Measurements from ENCODE around the gene FBXO36. TPM values are rescaled to one million over a fixed set of nuclear protein-coding genes. Genes with fewer than 3 reads are reported as not detected.

FBXO36 gene
- total and polyA plus RNA-seq, 2 of the 8 experiments (the other 6 are each of a cell fraction or from before 2014, with no cell fraction given), result 3.4 TPM

DNA sequence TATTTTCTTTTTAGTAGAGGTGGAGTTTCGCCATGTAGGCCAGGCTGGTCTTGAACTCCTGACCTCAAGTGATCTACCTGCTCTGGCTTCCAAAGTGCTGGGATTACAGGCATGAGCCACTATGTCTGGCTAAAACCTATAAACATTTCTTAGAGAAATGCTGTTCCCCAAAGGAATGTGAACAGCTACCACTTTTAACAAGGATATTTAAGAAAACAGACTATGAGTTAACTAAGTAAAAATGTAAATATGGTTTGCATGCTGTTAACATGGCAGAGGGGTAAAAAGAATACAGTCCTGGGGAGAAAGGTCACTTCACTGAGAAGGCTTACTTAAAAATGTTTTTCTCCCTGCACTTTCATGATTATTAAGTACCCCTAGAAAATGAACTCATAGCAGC, 89.3 kb downstream of the FBXO36 start:
- no peaks in the 10 kb centered on the region for H3K79me2 ChIP-seq (ENCODE audit: control insufficient read depth in 1 of 2, insufficient read depth in 2 of 2, low read length in 2 of 2)
- H3K27ac ChIP-seq (ENCODE audit: low read depth, low read length), result no peak overlapping the region
- no peak overlapping the region for H4K91ac ChIP-seq (replicated peaks; ENCODE audit: insufficient read length, low read length)
- no peak overlapping the region for H2BK5ac ChIP-seq (ENCODE audit: low read depth, low read length)
- no peaks in the 10 kb centered on the region for H4K20me1 ChIP-seq (replicated peaks in 1 of 2; ENCODE audit: control insufficient read depth in 1 of 2, insufficient read depth in 2 of 2, low read length in 2 of 2)
- H3K9ac ChIP-seq (replicated peaks in 1 of 4; ENCODE audit: extremely low read depth in 1 of 4, low read depth in 3 of 4, low read length in 3 of 4), result no peak overlapping the region
- no peak overlapping the region for H2BK12ac ChIP-seq (ENCODE audit: low read depth, low read length)
- no peak overlapping the region for H3K18ac ChIP-seq (ENCODE audit: extremely low read depth, low read length)
- FAIRE-seq (no peak), DNase-seq (ENCODE audit: low read depth in 1 of 2, low spot score in 2 of 2) (no peak)
- H3K27me3 ChIP-seq (replicated peaks in 1 of 4; ENCODE audit: control insufficient read depth in 3 of 4, extremely low read depth in 1 of 4, insufficient read depth in 3 of 4, low read length in 3 of 4), result no peaks in the 10 kb centered on the region
- no peak overlapping the region for H3K4ac ChIP-seq (replicated peaks; ENCODE audit: insufficient read length, low read depth, low read length)
- ChIA-PET POLR2A (ENCODE audit: partially characterized antibody) (no interaction called here), CTCF (ENCODE audit: partially characterized antibody) (interaction anchor here (4.2 to 6.0 kb wide), 2 partner anchors 10 to 56 kb away, joined by 36 to 48 read pairs; partner anchors contain the start of gene SLC16A14)
- H3K79me1 ChIP-seq (ENCODE audit: low read depth, low read length), result no peaks in the 10 kb centered on the region
- H2BK15ac ChIP-seq (ENCODE audit: low read length), result no peak overlapping the region
- no peak overlapping the region for H3K23ac ChIP-seq (ENCODE audit: insufficient read length)
- H3K36me3 ChIP-seq (ENCODE audit: control insufficient read depth in 2 of 4, insufficient read depth in 4 of 4, low read length in 3 of 4), result no peaks in the 10 kb centered on the region; a peak in 1 of 8 replicates
- no peaks in the 10 kb centered on the region for H3K9me3 ChIP-seq (ENCODE audit: insufficient read depth in 2 of 2, low read depth in 1 of 2, low read length in 1 of 2)
- WGBS, 2 experiments (ENCODE audit: extremely low coverage in 1 of 2, insufficient coverage in 1 of 2, insufficient read length in 1 of 2, insufficient replicate concordance in 2 of 2, low coverage in 1 of 2, low lambda C conversion rate in 2 of 2, missing lambda C conversion rate in 1 of 2), result 73% methylated on average over 1 of the region's 1 CpG; no CpG with 5 or more reads in 1 of the 2 experiments
- TF ChIP-seq JUND (IDR thresholded peaks at IDR 0.05; ENCODE audit: low read length) (no peak), SRF (IDR thresholded peaks at IDR 0.05; ENCODE audit: low read depth, low read length) (no peak), TAF1 (IDR thresholded peaks at IDR 0.05; ENCODE audit: low read depth, low read length) (no peak), RNF2 (IDR thresholded peaks at IDR 0.05; ENCODE audit: borderline replicate concordance, low read depth, low read length, missing control alignments, poor library complexity, severe bottlenecking) (no peak)
- H2BK20ac ChIP-seq (ENCODE audit: low read length), result no peak overlapping the region
- no peak overlapping the region for H3K56ac ChIP-seq (replicated peaks; ENCODE audit: insufficient read length, low read depth, low read length)
- H2AFZ ChIP-seq (ENCODE audit: low read length), result no peak overlapping the region
- H3K4me2 ChIP-seq (ENCODE audit: insufficient read depth in 1 of 2, low read depth in 2 of 2, low read length in 2 of 2), result no peak overlapping the region
- no peak overlapping the region for H4K8ac ChIP-seq (ENCODE audit: extremely low read depth, insufficient read depth, low read length)
- H4K5ac ChIP-seq (ENCODE audit: insufficient read length, low read depth, low read length), result no peak overlapping the region
- H3K4me1 ChIP-seq (replicated peaks in 1 of 4; ENCODE audit: control insufficient read depth in 3 of 4, insufficient read depth in 4 of 4, low read length in 3 of 4), result no peaks in the 10 kb centered on the region
- no peak overlapping the region for H3K4me3 ChIP-seq (ENCODE audit: extremely low read depth in 1 of 4, insufficient read depth in 2 of 4, low read depth in 3 of 4, low read length in 4 of 4)
- H3K23me2 ChIP-seq (ENCODE audit: low read depth, low read length), result no peaks in the 10 kb centered on the region
- H3K14ac ChIP-seq (ENCODE audit: insufficient read length), result no peak overlapping the region
- H2AK5ac ChIP-seq (ENCODE audit: low read depth, low read length), result no peak overlapping the region
- H2BK120ac ChIP-seq (replicated peaks; ENCODE audit: low read depth, low read length), result no peak overlapping the region
